Keratinocyte (primary cell): ENCODE results near the gene OR13C9.
"Not testable (repeated sequence)": the region's sequence is repeated elsewhere in the genome, so short reads cannot be mapped to it uniquely, and the experiment has no call there.

Experiments
- EZH2 ChIP-seq: IDR thresholded peaks from one replicate; pipeline ENCODE4 v1.6.1; 2012; ENCODE audit warnings: inconsistent platforms, mild to moderate bottlenecking, low read length, moderate library complexity
- TF ChIP-seq, protein P1 (sequence below), 3 experiments: IDR thresholded peaks in 1 of 3; conservative IDR thresholded peaks in 1 of 3; optimal IDR thresholded peaks in 1 of 3; 2 replicates in 2 of 3; 3 replicates in 1 of 3; pipeline versions ENCODE3 to v1.5.1; 2011; ENCODE audit warnings: low read length in 3 of 3, mild to moderate bottlenecking in 3 of 3, moderate library complexity in 2 of 3, control low read depth in 1 of 3, inconsistent platforms in 1 of 3; ENCODE audit not compliant: insufficient read depth in 2 of 3; ENCODE audit errors: extremely low read depth in 1 of 3

DNA sequence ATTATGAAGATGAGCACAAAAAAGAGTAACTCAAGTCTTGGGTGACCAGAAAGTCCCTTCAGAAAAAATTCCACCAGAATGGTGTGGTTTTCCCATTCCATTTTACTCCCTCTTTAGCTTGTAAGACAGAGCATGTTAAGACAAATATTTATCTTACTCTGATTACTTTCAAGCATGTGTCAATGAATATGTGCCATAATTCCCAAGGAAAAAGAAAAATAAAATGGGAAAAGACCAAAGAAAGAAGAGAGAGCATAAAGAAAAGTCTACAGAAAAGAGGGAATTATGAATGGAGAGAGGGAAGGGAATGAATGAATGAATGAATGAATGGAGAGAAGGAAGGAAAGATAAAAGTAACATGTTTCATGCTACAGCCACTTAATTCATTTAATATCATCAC is 18.7 kb downstream of the OR13C9 start, which contains the start of gene OR13C5:
- TF ChIP-seq, protein P1, sequence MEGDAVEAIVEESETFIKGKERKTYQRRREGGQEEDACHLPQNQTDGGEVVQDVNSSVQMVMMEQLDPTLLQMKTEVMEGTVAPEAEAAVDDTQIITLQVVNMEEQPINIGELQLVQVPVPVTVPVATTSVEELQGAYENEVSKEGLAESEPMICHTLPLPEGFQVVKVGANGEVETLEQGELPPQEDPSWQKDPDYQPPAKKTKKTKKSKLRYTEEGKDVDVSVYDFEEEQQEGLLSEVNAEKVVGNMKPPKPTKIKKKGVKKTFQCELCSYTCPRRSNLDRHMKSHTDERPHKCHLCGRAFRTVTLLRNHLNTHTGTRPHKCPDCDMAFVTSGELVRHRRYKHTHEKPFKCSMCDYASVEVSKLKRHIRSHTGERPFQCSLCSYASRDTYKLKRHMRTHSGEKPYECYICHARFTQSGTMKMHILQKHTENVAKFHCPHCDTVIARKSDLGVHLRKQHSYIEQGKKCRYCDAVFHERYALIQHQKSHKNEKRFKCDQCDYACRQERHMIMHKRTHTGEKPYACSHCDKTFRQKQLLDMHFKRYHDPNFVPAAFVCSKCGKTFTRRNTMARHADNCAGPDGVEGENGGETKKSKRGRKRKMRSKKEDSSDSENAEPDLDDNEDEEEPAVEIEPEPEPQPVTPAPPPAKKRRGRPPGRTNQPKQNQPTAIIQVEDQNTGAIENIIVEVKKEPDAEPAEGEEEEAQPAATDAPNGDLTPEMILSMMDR (optimal IDR thresholded peaks at IDR 0.05 in 1 of 3, IDR thresholded peaks at IDR 0.05 in 1 of 3, conservative IDR thresholded peaks at IDR 0.05 in 1 of 3; ENCODE audit: extremely low read depth in 1 of 3, insufficient read depth in 2 of 3, low read length in 3 of 3) = not testable (repeated sequence)
- not testable (repeated sequence) for TF ChIP-seq EZH2
